Natural killer cell (primary cell): Measurements from ENCODE around the gene IL1F10. TPM values are rescaled to one million over a fixed set of nuclear protein-coding genes. Genes with fewer than 3 reads are reported as not detected.

Source experiments
- ATAC-seq, 3 donors: fragments of 150-1000 bp in 2 of 3; fragments of 200-7000 bp in 1 of 3; cut with Tn5 transposase; 1 replicate in 1 of 3; 2 replicates in 2 of 3; pipeline ENCODE4 v1.10.0; 2021; ENCODE audit warnings: mild to moderate bottlenecking in 2 of 3, moderate library complexity in 2 of 3
- DNase-seq, 2 donors: peaks; one replicate each; pipeline versions ENCODE4 v3.0.0 to v3.0.0-alpha.2; 2013 to 2021; ENCODE audit warnings: mixed read lengths in 1 of 2
- H3K27ac ChIP-seq: one replicate; pipeline ENCODE4 v1.5.1; 2013; ENCODE audit warnings: mild to moderate bottlenecking, low read length
- H3K27me3 ChIP-seq: one replicate; pipeline ENCODE4 v1.6.1; 2013; ENCODE audit warnings: low read length; ENCODE audit not compliant: control insufficient read depth, insufficient read depth
- H3K36me3 ChIP-seq: one replicate; pipeline ENCODE4 v1.6.1; 2013; ENCODE audit warnings: low read length; ENCODE audit not compliant: control insufficient read depth, insufficient read depth
- H3K4me1 ChIP-seq: one replicate; pipeline ENCODE4 v1.6.1; 2013; ENCODE audit warnings: low read length; ENCODE audit not compliant: control insufficient read depth, insufficient read depth
- H3K4me3 ChIP-seq: one replicate; pipeline ENCODE4 v1.5.1; 2013; ENCODE audit warnings: low read length
- H3K9me3 ChIP-seq: one replicate; pipeline ENCODE4 v1.6.1; 2013; ENCODE audit warnings: low read length; ENCODE audit not compliant: control insufficient read depth, insufficient read depth
- H3K27ac Mint-ChIP-seq, 2 donors: one replicate each; pipeline ENCODE4 v1.8.0; 2022; ENCODE audit warnings: mild to moderate bottlenecking in 2 of 2, mixed read lengths in 2 of 2, moderate library complexity in 1 of 2
- H3K27me3 Mint-ChIP-seq, 2 donors: one replicate each; pipeline ENCODE4 v1.8.0; 2022; ENCODE audit warnings: low read depth in 2 of 2, mixed read lengths in 2 of 2
- H3K36me3 Mint-ChIP-seq: one replicate; pipeline ENCODE4 v1.8.0; 2022; ENCODE audit warnings: mixed read lengths
- H3K4me1 Mint-ChIP-seq, 2 donors: one replicate each; pipeline ENCODE4 v1.8.0; 2022; ENCODE audit warnings: mixed read lengths in 2 of 2
- H3K4me3 Mint-ChIP-seq: one replicate; pipeline ENCODE4 v1.8.0; 2022; ENCODE audit warnings: mild to moderate bottlenecking, moderate library complexity, mixed read lengths
- H3K9me3 Mint-ChIP-seq, 2 donors: one replicate each; pipeline ENCODE4 v1.8.0; 2022; ENCODE audit warnings: mixed read lengths in 2 of 2
- WGBS: methylation state at CpG from one replicate; pipeline ENCODE4 v1.1.7; 2013; ENCODE audit warnings: missing lambda C conversion rate; ENCODE audit not compliant: insufficient coverage; 5-methylcytosine and 5-hydroxymethylcytosine counted together
- intact Hi-C: fragments of 100-400 bp; cut with micrococcal nuclease; formaldehyde crosslinking; loops from one replicate; pipeline ENCODE4 v1.14.2; 2022
- total RNA-seq, 4 donors: library from RNA; stranded (reverse); fragments of 120-200 nt in 1 of 4; gene quantifications; one replicate each; pipeline versions ENCODE4 v1.2.3 to v1.2.4, GENCODE V29; 2013 to 2022
- TF ChIP-seq, protein P1 (sequence below): fragments of 200-600 bp; IDR thresholded peaks from one replicate; pipeline ENCODE4 v1.8.0; 2022; ENCODE audit warnings: antibody characterized with exemption

Gene IL1F10
- total RNA-seq, 3 donors from 2014 or later (not counting 1 experiment from before 2014, with no cell fraction given), result not detected

GRCh38 chr2:113058998-113059960 lies 8.5 kb upstream of the IL1F10 start, which contains the start of gene IL36RN:
IL36RN (plus strand) TSS chr2:113059198; CDS start chr2:113059439, 241 bp downstream.
- H3K4me1 ChIP-seq, result no peaks in the 10 kb centered on the region
- no peaks in the 10 kb centered on the region for H3K36me3 ChIP-seq
- Mint-ChIP-seq H3K27me3 (peaks cover 14 to 24% of the 10 kb centered on the region in 2 donors), H3K9me3 (no peaks in the 10 kb centered on the region), H3K4me3 (no peak within 1 kb of the TSS), H3K27ac (no peak within 1 kb of the TSS), H3K36me3 (peaks cover 7% of the 10 kb centered on the region), H3K4me1 (no peaks in the 10 kb centered on the region)
- H3K27ac ChIP-seq, result no peak within 1 kb of the TSS
- no peaks in the 10 kb centered on the region for H3K27me3 ChIP-seq
- WGBS, result 84% methylated on average over 15 of the region's 15 CpGs
- DNase-seq, result no peak
- intact Hi-C loops, result no loop called here
- TF ChIP-seq, protein P1, sequence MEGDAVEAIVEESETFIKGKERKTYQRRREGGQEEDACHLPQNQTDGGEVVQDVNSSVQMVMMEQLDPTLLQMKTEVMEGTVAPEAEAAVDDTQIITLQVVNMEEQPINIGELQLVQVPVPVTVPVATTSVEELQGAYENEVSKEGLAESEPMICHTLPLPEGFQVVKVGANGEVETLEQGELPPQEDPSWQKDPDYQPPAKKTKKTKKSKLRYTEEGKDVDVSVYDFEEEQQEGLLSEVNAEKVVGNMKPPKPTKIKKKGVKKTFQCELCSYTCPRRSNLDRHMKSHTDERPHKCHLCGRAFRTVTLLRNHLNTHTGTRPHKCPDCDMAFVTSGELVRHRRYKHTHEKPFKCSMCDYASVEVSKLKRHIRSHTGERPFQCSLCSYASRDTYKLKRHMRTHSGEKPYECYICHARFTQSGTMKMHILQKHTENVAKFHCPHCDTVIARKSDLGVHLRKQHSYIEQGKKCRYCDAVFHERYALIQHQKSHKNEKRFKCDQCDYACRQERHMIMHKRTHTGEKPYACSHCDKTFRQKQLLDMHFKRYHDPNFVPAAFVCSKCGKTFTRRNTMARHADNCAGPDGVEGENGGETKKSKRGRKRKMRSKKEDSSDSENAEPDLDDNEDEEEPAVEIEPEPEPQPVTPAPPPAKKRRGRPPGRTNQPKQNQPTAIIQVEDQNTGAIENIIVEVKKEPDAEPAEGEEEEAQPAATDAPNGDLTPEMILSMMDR, result no peak
- no peak for ATAC-seq
- peaks cover 4% of the 10 kb centered on the region for H3K9me3 ChIP-seq
- no peak within 1 kb of the TSS for H3K4me3 ChIP-seq

- ATAC-seq, result no peak
- H3K9me3 Mint-ChIP-seq, result no peaks in the 10 kb centered on the region
These were observed 7.4 kb upstream of the IL1F10 start for GRCh38 chr2:113060396-113060795.

DNA sequence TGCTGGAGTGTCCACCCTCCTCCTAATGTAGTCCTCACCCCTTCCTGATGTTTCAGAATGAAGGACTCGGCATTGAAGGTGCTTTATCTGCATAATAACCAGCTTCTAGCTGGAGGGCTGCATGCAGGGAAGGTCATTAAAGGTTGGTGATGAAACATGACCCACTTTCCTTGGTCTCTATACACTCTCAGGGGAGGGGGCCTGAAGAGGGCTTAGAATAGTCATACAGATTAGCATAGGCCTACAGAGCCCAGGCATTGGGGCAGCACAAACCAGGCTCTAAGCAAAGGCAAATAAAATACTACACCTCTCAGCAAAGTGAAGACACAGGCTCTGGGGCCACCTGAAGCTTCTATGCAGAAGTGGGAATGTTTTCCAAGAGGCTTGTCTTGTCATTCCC lies 7.0 kb upstream of the IL1F10 start:
- H3K36me3 ChIP-seq, result no peaks in the 10 kb centered on the region
- H3K4me3 ChIP-seq, result no peak overlapping the region
- Mint-ChIP-seq H3K27ac (no peak overlapping the region), H3K9me3 (no peaks in the 10 kb centered on the region), H3K4me3 (no peak overlapping the region), H3K4me1 (no peaks in the 10 kb centered on the region), H3K36me3 (peaks cover under 1% of the 10 kb centered on the region), H3K27me3 (peaks cover 11 to 14% of the 10 kb centered on the region in 2 donors)
- no peaks in the 10 kb centered on the region for H3K27me3 ChIP-seq
- no peak overlapping the region for H3K27ac ChIP-seq
- intact Hi-C loops, result no loop called here
- no peak for ATAC-seq
- TF ChIP-seq, protein P1, result no peak
- DNase-seq, result no peak
- 100% methylated on average over 1 of the region's 1 CpG for WGBS
- H3K4me1 ChIP-seq, result no peaks in the 10 kb centered on the region
- peaks cover 4% of the 10 kb centered on the region for H3K9me3 ChIP-seq

More at GRCh38 chr2:113060396-113060795, 7.4 kb upstream of the IL1F10 start:
- DNase-seq, result no peak
- Mint-ChIP-seq H3K27ac (no peak overlapping the region), H3K27me3 (peaks cover 13 to 15% of the 10 kb centered on the region in 2 donors), H3K36me3 (peaks cover 4% of the 10 kb centered on the region), H3K4me1 (no peaks in the 10 kb centered on the region), H3K4me3 (no peak overlapping the region)
- peaks cover 4% of the 10 kb centered on the region for H3K9me3 ChIP-seq
- 92% methylated on average over 4 of the region's 4 CpGs for WGBS
- H3K27me3 ChIP-seq, result no peaks in the 10 kb centered on the region
- no peaks in the 10 kb centered on the region for H3K4me1 ChIP-seq
- H3K36me3 ChIP-seq, result no peaks in the 10 kb centered on the region
- intact Hi-C loops, result no loop called here
- TF ChIP-seq, protein P1, result no peak
- no peak overlapping the region for H3K4me3 ChIP-seq
- H3K27ac ChIP-seq, result no peak overlapping the region
